Activated naive CD8-positive, alpha-beta T cell treated with anti-CD3 and anti-CD28 coated beads, Interleukin-2, amount 50 U/mL, for 24 hours (primary cell): ENCODE data around the gene VTI1A.
"Not testable (repeated sequence)": the region's sequence is repeated elsewhere in the genome, so short reads cannot be mapped to it uniquely, and the experiment has no call there.

ENCODE experiments used
- ATAC-seq: fragments of 150-1000 bp; cut with Tn5 transposase; one replicate; pipeline ENCODE4 v1.10.0; 2021
- DNase-seq: peaks from one replicate; pipeline ENCODE4 v3.0.0; 2021
- H3K27ac Mint-ChIP-seq: one replicate; pipeline ENCODE4 v1.8.0; 2021; ENCODE audit warnings: mild to moderate bottlenecking, mixed read lengths
- H3K27me3 Mint-ChIP-seq: one replicate; pipeline ENCODE4 v1.8.0; 2021; ENCODE audit warnings: mixed read lengths
- H3K36me3 Mint-ChIP-seq: one replicate; pipeline ENCODE4 v1.8.0; 2021; ENCODE audit warnings: low read depth, mixed read lengths
- H3K4me1 Mint-ChIP-seq: one replicate; pipeline ENCODE4 v1.8.0; 2021; ENCODE audit warnings: mixed read lengths
- H3K4me3 Mint-ChIP-seq: one replicate; pipeline ENCODE4 v1.8.0; 2021; ENCODE audit warnings: mild to moderate bottlenecking, moderate library complexity, mixed read lengths
- H3K9me3 Mint-ChIP-seq: one replicate; pipeline ENCODE4 v1.8.0; 2021; ENCODE audit warnings: mixed read lengths

Gene VTI1A

GRCh38 chr10:112446855-112447619 is at the start of gene VTI1A, which contains the start of gene ZDHHC6:
TSS of gene VTI1A (plus strand) at chr10:112447215. CDS start at chr10:112447374, 159 bp downstream.
TSS of gene ZDHHC6 (minus strand) at chr10:112446914. CDS start at chr10:112445436, 1,478 bp downstream.
- peak; percentile 85 for DNase-seq

DNA sequence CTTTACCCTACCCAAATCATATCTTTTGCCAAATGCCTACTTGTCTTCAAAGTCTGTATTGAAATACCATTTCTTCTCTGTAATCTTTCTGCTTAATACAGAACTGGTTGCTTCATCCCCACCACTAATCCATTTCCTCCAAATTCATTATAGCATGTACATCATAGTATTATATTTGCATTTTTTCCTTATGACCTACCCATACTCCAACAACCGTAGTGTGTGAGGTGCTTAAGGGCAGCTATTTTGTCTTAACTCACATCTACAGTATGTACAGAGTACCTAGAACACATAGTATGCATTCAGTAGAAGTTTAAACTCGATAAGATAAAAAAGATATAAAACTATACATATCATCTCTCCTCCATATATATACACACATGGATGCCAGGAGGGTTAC is 49.4 kb upstream of the VTI1A start:
- DNase-seq: no peak
- Mint-ChIP-seq H3K4me3 (no peak overlapping the region), H3K4me1 (peaks cover 10% of the 10 kb centered on the region), H3K27ac (no peak overlapping the region), H3K9me3 (no peaks in the 10 kb centered on the region), H3K36me3 (peaks cover 12% of the 10 kb centered on the region), H3K27me3 (no peaks in the 10 kb centered on the region)
- no peak for ATAC-seq

More at GRCh38 chr10:112446855-112447619, at the start of gene VTI1A, which contains the start of gene ZDHHC6:
- peak within 1 kb of the TSS; percentile 95 for H3K27ac Mint-ChIP-seq
- H3K36me3 Mint-ChIP-seq: peaks cover 44% of the 10 kb centered on the region
- ATAC-seq: peak; percentile 98
- no peaks in the 10 kb centered on the region for H3K27me3 Mint-ChIP-seq
- peaks cover 63% of the 10 kb centered on the region for H3K4me1 Mint-ChIP-seq
- peak within 1 kb of the TSS; percentile 95 for H3K4me3 Mint-ChIP-seq
- no peaks in the 10 kb centered on the region for H3K9me3 Mint-ChIP-seq

DNA sequence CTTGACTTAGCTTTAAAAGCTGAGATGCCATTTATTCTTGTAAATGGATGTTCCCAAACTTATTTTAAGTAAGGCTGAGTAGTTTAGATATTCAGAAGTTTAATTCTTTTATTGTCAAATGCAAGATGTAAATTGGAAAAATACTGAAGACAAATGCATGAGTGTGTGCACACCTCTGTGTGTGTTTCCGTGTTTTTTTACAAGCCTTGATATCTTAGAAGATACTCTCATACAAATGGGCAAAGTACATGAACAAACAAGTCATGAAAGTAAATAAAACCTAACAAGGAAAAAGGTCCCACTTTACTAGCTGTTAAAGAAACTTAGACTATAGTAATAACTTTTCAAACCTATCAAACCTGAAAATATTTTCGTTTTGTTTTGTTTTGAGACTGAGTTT is 44.1 kb upstream of the VTI1A start:
- DNase-seq (no peak), ATAC-seq (no peak)
- Mint-ChIP-seq H3K36me3 (peaks cover 52% of the 10 kb centered on the region), H3K27me3 (no peaks in the 10 kb centered on the region), H3K27ac (no peak overlapping the region), H3K9me3 (no peaks in the 10 kb centered on the region), H3K4me1 (peaks cover 15% of the 10 kb centered on the region), H3K4me3 (no peak overlapping the region)

DNA sequence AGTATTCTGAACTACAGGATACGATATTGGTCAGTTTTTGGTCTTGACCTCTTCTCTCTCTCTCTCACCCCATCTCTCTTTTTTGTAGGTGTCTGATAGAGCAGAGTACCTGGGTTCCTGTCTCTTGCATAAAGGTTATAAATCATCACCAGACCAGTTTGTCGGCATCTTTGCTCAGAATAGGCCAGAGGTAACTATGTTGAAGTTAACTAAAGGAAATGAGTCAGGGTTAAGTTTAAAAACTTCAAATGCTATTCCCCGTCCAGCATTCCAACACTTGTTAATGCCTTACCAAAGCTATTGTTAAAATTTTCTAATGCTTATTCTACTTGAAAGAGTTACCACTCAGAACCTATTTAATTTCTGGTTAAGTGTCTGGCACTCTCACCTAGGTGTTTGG is 42.4 kb upstream of the VTI1A start:
- Mint-ChIP-seq H3K4me1 (peaks cover 15% of the 10 kb centered on the region), H3K27ac (no peak overlapping the region), H3K27me3 (no peaks in the 10 kb centered on the region), H3K9me3 (no peaks in the 10 kb centered on the region), H3K36me3 (peaks cover 59% of the 10 kb centered on the region), H3K4me3 (no peak overlapping the region)
- ATAC-seq: no peak
- DNase-seq: no peak

- ATAC-seq, DNase-seq, H3K4me3 Mint-ChIP-seq, H3K27me3 Mint-ChIP-seq, H3K9me3 Mint-ChIP-seq: not testable (repeated sequence)
- Mint-ChIP-seq H3K4me1 (peaks cover 15% of the 10 kb centered on the region), H3K27ac (peak overlapping the region; percentile 5), H3K36me3 (peaks cover 59% of the 10 kb centered on the region)
Measured at GRCh38 chr10:112406806-112407205, 40.2 kb upstream of the VTI1A start.

DNA sequence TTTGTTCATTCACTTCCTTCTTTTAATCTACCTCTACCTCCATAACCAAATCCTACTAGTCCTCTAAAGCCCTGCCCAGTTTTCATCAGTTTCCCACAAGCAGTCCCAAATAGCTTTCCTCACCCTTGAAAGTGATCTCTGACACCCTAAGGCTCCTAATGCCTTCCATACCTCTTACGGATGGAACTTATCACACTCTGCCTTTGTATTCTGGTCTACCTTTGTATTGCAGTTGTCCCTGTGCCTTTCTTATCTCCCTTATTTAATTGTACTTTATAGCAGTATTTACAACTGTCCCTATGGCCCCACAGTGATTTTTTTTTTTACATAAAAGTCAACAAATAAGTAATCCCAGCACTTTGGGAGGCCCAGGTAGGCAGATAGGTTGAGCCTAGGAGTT is 39.3 kb upstream of the VTI1A start:
- ATAC-seq (no peak), DNase-seq (no peak)
- no peaks in the 10 kb centered on the region for H3K9me3 Mint-ChIP-seq
- no peaks in the 10 kb centered on the region for H3K27me3 Mint-ChIP-seq
- H3K27ac Mint-ChIP-seq: no peak overlapping the region
- peaks cover 15% of the 10 kb centered on the region for H3K4me1 Mint-ChIP-seq
- peaks cover 60% of the 10 kb centered on the region for H3K36me3 Mint-ChIP-seq
- no peak overlapping the region for H3K4me3 Mint-ChIP-seq

DNA sequence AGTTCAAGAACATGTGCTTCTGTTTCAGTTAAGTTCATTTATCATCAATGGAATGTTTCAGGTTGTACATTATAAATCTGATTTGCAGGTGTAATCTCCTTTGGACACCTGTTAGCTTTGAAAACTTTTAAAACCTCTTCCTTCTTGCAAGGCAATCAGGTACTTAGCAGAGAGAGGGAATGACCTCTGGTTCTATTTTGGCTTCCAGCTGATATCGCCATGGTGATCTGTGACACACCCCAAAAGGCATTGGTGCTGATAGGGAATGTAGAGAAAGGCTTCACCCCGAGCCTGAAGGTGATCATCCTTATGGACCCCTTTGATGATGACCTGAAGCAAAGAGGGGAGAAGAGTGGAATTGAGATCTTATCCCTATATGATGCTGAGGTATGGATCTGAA is 37.7 kb upstream of the VTI1A start:
- no peak for ATAC-seq
- Mint-ChIP-seq H3K27ac (no peak overlapping the region), H3K4me3 (no peak overlapping the region), H3K9me3 (no peaks in the 10 kb centered on the region), H3K36me3 (peaks cover 60% of the 10 kb centered on the region), H3K27me3 (no peaks in the 10 kb centered on the region), H3K4me1 (peaks cover 15% of the 10 kb centered on the region)
- DNase-seq: no peak

DNA sequence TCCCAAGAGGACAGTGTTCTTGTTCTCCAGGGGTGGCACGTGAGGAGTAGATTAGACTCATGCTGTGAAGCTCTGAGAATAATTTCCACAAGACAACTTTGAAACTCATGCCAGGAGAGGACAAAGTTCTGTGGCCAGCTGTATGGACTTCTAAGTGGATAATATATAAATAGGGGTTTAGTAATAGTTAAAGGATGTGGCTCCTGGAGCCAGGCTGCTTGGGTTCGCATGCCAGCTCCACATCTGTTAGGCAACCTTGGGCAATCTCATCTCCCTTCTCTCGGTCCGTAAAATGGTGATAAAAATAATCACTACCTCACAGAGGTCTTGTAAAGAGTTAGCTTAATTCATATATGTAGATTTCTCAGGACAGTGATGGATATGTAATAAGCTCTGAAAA is 37.3 kb upstream of the VTI1A start:
- H3K4me3 Mint-ChIP-seq: no peak overlapping the region

GRCh38 chr10:112412696-112413095 is 34.3 kb upstream of the VTI1A start:
- no peak for DNase-seq
- H3K36me3 Mint-ChIP-seq: peaks cover 53% of the 10 kb centered on the region
- no peak overlapping the region for H3K27ac Mint-ChIP-seq
- no peaks in the 10 kb centered on the region for H3K4me1 Mint-ChIP-seq
- no peak overlapping the region for H3K4me3 Mint-ChIP-seq
- ATAC-seq: no peak
- H3K9me3 Mint-ChIP-seq: no peaks in the 10 kb centered on the region
- H3K27me3 Mint-ChIP-seq: no peaks in the 10 kb centered on the region

More for the DNA sequence above, 37.3 kb upstream of the VTI1A start:
- no peaks in the 10 kb centered on the region for H3K27me3 Mint-ChIP-seq
- H3K9me3 Mint-ChIP-seq: no peaks in the 10 kb centered on the region
- H3K4me1 Mint-ChIP-seq: peaks cover 15% of the 10 kb centered on the region
- no peak for ATAC-seq
- no peak for DNase-seq
- peaks cover 59% of the 10 kb centered on the region for H3K36me3 Mint-ChIP-seq
- no peak overlapping the region for H3K27ac Mint-ChIP-seq

DNA sequence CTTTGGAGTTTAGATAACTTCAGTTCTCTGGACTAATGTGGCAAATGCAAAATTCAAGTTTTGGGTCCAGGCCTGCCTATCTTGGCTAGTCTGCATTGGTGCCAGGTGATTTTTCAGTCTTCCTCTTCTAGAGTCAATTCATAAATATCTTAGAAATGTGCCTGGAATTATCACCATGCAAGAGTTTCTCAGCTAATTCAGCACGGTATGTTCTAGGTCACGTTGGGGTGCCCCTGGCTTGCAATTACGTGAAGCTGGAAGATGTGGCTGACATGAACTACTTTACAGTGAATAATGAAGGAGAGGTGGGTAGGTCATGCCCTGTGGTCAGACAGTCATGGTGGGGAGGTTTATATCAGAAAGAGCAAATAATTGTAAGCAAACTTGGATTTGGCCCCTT is 25.3 kb upstream of the VTI1A start:
- no peak overlapping the region for H3K27ac Mint-ChIP-seq
- H3K4me1 Mint-ChIP-seq: no peaks in the 10 kb centered on the region
- ATAC-seq (no peak), DNase-seq (no peak)
- H3K4me3 Mint-ChIP-seq: no peak overlapping the region
- H3K36me3 Mint-ChIP-seq: peaks cover 36% of the 10 kb centered on the region
- H3K27me3 Mint-ChIP-seq: no peaks in the 10 kb centered on the region
- no peaks in the 10 kb centered on the region for H3K9me3 Mint-ChIP-seq

- Mint-ChIP-seq H3K27me3 (no peaks in the 10 kb centered on the region), H3K36me3 (peaks cover 44% of the 10 kb centered on the region), H3K4me3 (no peak overlapping the region), H3K4me1 (no peaks in the 10 kb centered on the region), H3K9me3 (no peaks in the 10 kb centered on the region), H3K27ac (no peak overlapping the region)
- no peak for ATAC-seq
- no peak for DNase-seq
Measured at GRCh38 chr10:112424651-112425050, 22.4 kb upstream of the VTI1A start.

DNA sequence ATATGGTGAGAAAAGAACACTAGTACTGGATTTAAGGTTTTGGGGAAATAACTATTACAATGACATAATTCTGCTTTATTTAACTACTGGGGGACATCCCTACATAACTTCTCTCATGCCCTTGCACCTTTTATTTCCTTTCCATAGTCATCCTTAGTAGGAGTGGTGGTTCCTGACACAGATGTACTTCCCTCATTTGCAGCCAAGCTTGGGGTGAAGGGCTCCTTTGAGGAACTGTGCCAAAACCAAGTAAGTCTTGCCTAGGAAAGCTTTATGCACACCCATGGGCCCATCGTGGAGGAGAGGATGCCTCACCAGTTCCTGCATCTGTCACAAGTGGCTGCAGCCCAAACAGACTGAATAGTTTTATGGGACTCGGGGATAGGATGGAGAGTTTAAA is 20.9 kb upstream of the VTI1A start:
- Mint-ChIP-seq H3K4me1 (no peaks in the 10 kb centered on the region), H3K4me3 (no peak overlapping the region), H3K36me3 (peaks cover 46% of the 10 kb centered on the region), H3K27ac (peak overlapping the region; percentile 44), H3K27me3 (no peaks in the 10 kb centered on the region), H3K9me3 (no peaks in the 10 kb centered on the region)
- ATAC-seq (no peak), DNase-seq (no peak)

DNA sequence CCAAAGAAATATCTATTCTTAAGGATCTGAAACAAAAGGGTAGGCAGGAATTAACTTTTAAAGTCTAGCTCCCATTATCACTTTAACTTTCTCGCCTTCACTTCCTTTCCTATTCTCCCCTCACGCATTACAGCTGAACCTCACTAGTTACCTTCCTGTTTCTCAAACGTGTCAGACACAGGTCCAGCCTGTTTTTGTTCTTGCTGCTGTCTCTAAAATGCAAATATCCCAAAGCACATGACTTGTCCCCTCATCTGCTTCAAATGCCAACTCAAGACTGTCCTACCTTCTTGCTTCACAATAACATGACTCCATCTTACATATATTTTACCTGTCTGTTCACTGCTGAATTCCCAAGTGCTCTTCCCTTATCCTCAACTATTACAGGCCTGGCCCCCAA is 17.9 kb upstream of the VTI1A start:
- no peak for ATAC-seq
- no peaks in the 10 kb centered on the region for H3K9me3 Mint-ChIP-seq
- no peak overlapping the region for H3K4me3 Mint-ChIP-seq
- peaks cover 48% of the 10 kb centered on the region for H3K36me3 Mint-ChIP-seq
- no peaks in the 10 kb centered on the region for H3K4me1 Mint-ChIP-seq
- DNase-seq: no peak
- no peaks in the 10 kb centered on the region for H3K27me3 Mint-ChIP-seq
- H3K27ac Mint-ChIP-seq: no peak overlapping the region

- Mint-ChIP-seq H3K36me3 (peaks cover 46% of the 10 kb centered on the region), H3K9me3 (no peaks in the 10 kb centered on the region), H3K27ac (no peak overlapping the region), H3K4me3 (no peak overlapping the region), H3K4me1 (no peaks in the 10 kb centered on the region), H3K27me3 (no peaks in the 10 kb centered on the region)
- no peak for DNase-seq
- ATAC-seq: peak; percentile 28
Measured at GRCh38 chr10:112429654-112430230, 17.3 kb upstream of the VTI1A start.

DNA sequence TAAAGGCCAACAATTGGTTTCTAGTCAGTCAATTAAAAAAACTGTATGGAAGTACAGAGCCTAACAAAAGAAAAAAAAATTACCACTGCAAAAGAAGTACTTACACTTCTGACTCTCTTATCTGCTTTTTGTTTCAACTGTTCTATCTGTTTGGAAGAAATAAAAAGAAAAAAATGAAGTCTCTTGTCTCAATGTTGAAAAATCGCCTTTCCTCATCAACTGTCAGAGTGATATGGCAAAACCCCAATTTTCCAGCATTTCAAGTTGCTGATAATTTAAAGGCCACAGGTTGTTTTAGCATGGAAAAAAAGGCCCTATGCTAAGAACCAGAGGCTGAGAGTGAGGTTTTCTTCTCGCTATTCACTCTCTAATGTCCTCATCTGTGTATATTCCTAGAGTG is 13.9 kb upstream of the VTI1A start:
- ATAC-seq (no peak), DNase-seq (no peak)
- Mint-ChIP-seq H3K4me1 (no peaks in the 10 kb centered on the region), H3K27me3 (no peaks in the 10 kb centered on the region), H3K27ac (no peak overlapping the region), H3K4me3 (no peak overlapping the region), H3K36me3 (peaks cover 35% of the 10 kb centered on the region), H3K9me3 (no peaks in the 10 kb centered on the region)
